ENCODE data around the gene MGMT.

Gene MGMT

DNA sequence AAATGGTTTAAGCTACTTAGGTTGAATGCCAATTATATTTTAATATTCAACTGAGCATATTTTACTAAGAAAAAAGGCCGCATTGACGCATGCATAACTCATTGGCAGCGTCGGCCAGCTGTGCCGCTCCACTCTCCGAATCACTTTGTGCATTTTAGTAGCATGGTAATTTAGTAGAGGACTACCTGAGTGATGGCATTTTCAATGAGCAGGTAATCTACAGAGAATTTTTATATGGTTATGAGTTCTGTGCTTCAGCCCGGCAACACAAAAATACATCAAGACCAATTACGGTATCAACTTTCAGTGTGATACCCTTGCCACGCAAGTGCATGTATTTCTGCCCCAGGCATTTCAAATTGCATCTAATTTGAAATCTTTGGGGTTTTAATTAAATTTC lies 249.8 kb downstream of the MGMT start:
- ATAC-seq (replicated peaks; ENCODE audit: extremely low read depth, poor library complexity, severe bottlenecking) (no peak), DNase-seq (ENCODE audit: low spot score in 2 of 2) (no peak)
- H3K27me3 Mint-ChIP-seq, result no peaks in the 10 kb centered on the region
- H3K27ac Mint-ChIP-seq (ENCODE audit: low read depth), result no peak overlapping the region
- H3K36me3 Mint-ChIP-seq (ENCODE audit: insufficient read depth), result no peaks in the 10 kb centered on the region
- no peak overlapping the region for H3K4me3 Mint-ChIP-seq
- peaks cover 4% of the 10 kb centered on the region for H3K9me3 Mint-ChIP-seq
- no peaks in the 10 kb centered on the region for H3K4me1 Mint-ChIP-seq

DNA sequence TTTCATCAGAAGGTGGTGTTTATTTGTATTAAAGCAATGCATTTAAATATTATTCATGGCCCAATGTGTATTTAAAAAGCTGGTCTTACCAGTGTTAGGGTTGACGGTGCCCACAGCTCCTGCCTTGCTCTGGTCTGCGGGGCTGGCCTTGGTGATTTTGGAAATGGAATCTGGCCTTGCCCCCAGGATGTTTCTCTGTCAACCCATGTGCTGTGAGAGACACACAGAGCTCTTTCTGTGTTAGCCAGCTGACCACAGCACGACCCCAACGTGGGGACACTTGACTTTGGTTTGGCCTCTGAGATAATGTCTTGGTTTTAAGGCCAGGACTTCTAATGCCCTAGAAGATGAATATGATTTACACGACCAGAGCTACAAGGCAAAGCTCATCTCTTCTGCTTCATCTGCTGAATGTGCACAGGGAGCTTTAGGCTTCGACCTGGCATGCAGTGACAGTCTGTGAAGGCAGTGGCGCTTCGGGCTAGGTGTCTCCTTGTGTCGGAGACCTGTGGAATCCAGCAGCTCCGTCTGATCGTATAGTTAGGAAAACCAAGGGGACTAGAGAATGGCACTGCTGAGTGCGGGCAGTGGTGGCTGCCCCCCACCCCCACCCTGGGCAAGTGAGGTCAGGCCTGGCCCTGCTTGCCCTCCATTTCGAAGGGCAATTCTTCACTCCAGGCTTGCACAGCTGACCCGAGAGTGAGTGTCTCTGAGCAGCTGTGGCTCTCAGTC lies 250.9 kb downstream of the MGMT start:
- no peak overlapping the region for H3K27ac Mint-ChIP-seq (ENCODE audit: low read depth)
- no peak for ATAC-seq (replicated peaks; ENCODE audit: extremely low read depth, poor library complexity, severe bottlenecking)
- no peak for DNase-seq (ENCODE audit: low spot score in 2 of 2)
- no peaks in the 10 kb centered on the region for H3K36me3 Mint-ChIP-seq (ENCODE audit: insufficient read depth)
- no peaks in the 10 kb centered on the region for H3K4me1 Mint-ChIP-seq
- no peak overlapping the region for H3K4me3 Mint-ChIP-seq
- peaks cover 4% of the 10 kb centered on the region for H3K9me3 Mint-ChIP-seq
- H3K27me3 Mint-ChIP-seq, result no peaks in the 10 kb centered on the region

DNA sequence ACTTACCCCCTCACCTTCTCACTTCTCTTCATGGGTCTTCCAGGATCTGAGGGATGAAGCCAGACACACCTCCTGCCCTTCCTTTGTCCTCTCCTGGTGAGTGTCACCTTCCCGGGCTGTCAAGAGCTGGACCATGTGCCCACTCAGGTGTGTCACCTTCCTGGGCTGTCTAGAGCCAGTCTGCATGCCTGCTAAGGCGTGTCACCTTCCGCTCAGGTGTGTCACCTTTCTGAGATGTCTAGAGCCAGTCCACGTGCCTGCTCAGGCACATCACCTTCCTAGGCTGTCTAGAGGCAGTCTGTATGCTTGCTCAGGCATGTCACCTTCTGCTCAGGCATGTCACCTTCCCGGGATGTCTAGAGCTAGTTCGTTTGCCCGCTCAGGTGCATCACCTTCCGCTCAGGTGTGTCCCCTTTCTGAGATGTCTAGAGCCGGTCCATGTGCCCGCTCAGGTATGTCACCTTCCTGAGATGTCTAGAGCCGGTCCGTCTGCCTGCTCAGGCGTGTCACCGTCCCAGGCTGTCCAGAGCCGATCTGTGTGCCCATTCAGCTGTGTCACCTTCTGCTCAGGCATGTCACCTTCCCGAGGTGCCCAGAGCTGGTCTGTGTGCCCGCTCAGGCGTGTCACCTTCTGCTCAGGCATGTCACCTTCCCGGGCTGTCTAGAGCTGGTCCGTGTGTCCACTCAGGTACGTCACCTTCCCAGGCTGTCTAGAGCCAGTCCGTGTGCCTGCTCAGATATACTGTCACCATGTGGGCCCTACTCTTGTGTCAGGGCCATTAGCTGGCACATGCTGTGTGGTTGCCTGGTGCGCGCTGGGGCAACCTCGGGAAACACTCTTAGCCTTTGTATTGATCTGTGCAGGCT lies 251.7 kb downstream of the MGMT start:
- peaks cover 4% of the 10 kb centered on the region for H3K9me3 Mint-ChIP-seq
- peak in 1 of 2 donors; percentile 3 for DNase-seq (ENCODE audit: low spot score in 2 of 2)
- H3K27me3 Mint-ChIP-seq, result no peaks in the 10 kb centered on the region
- no peak overlapping the region for H3K4me3 Mint-ChIP-seq
- no peak overlapping the region for H3K27ac Mint-ChIP-seq (ENCODE audit: low read depth)
- H3K36me3 Mint-ChIP-seq (ENCODE audit: insufficient read depth), result no peaks in the 10 kb centered on the region
- ATAC-seq (replicated peaks; ENCODE audit: extremely low read depth, poor library complexity, severe bottlenecking), result no peak
- H3K4me1 Mint-ChIP-seq, result no peaks in the 10 kb centered on the region

DNA sequence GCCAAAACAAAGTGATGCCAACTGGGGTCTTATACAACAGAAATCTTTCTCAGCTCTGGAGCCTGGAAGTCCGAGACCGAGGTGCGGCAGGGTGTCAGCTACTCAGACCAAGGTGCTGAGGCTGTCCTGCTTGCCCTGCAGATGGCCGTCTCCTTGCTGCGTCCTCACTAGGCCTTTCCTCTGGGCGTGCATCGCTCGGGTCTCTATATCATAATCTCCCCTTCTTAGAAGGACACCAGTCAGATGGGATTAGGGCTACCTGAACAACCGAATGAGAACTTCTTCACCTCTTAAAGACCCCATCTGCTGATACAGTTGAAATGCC lies 252.3 kb downstream of the MGMT start:
- DNase-seq (ENCODE audit: low spot score in 2 of 2) (no peak), ATAC-seq (replicated peaks; ENCODE audit: extremely low read depth, poor library complexity, severe bottlenecking) (no peak)
- Mint-ChIP-seq H3K27me3 (no peaks in the 10 kb centered on the region), H3K4me1 (no peaks in the 10 kb centered on the region), H3K36me3 (ENCODE audit: insufficient read depth) (no peaks in the 10 kb centered on the region), H3K9me3 (peaks cover 4% of the 10 kb centered on the region), H3K4me3 (no peak overlapping the region), H3K27ac (ENCODE audit: low read depth) (no peak overlapping the region)

DNA sequence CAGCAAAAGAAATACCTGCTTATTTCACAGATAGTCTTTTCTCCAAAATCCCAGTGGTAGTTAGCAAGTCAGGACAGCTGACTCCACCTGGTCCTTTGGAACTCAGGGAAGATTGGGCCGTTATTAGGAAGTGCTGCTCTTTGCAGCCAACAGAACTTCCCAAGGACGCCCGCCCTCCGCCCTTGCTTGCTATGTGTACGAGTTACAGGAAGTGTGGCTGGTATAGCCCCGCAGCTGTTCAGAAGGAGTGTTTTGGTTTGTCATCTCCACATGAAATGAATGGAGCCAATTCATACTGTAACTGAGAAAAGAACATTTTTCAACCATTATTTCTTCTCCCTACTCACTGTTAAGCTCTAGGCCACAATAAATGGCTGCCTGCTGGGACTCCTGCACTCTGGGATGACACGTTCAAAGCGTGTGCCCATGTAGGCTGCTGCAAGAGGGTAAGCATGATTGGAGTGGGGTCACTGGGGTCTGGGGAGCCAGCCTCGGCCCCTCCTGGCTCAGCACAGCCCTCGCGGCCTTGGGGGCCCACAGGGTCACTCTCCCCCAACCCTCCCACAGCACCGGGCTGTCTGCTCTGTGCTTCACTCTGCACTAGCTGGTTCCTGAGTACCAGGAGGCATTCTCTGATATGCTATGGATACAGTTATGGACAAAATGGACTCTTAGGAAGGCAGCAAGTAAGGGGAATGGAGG lies 253.0 kb downstream of the MGMT start:
- Mint-ChIP-seq H3K27ac (ENCODE audit: low read depth) (no peak overlapping the region), H3K4me1 (no peaks in the 10 kb centered on the region), H3K4me3 (no peak overlapping the region), H3K27me3 (no peaks in the 10 kb centered on the region), H3K9me3 (peaks cover 4% of the 10 kb centered on the region), H3K36me3 (ENCODE audit: insufficient read depth) (no peaks in the 10 kb centered on the region)
- ATAC-seq (replicated peaks; ENCODE audit: extremely low read depth, poor library complexity, severe bottlenecking), result no peak
- no peak for DNase-seq (ENCODE audit: low spot score in 2 of 2)

DNA sequence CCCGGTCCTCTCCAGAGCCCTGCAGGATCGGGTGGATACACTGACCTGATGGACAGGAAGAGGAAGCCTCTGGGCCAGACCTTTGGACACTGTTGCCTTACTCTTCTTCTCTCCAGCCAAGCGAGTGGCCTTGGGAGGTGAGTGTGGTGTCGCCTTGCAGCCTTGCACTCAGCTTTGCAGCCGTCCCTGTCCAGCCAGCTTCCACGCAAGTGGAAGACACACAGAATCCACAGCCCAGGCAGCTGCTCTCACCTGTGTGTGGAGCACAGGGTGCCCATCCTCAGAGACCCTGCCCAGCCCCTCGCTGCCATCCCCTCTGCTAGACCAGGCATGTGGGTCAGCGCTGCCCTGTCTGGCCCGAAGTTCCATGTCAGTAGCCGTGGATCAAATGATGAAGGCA lies 258.0 kb downstream of the MGMT start:
- Mint-ChIP-seq H3K4me1 (no peaks in the 10 kb centered on the region), H3K36me3 (ENCODE audit: insufficient read depth) (peaks cover 2% of the 10 kb centered on the region), H3K9me3 (no peaks in the 10 kb centered on the region), H3K27me3 (no peaks in the 10 kb centered on the region), H3K4me3 (no peak overlapping the region), H3K27ac (ENCODE audit: low read depth) (no peak overlapping the region)
- no peak for ATAC-seq (replicated peaks; ENCODE audit: extremely low read depth, poor library complexity, severe bottlenecking)
- DNase-seq (ENCODE audit: low spot score in 2 of 2), result no peak

DNA sequence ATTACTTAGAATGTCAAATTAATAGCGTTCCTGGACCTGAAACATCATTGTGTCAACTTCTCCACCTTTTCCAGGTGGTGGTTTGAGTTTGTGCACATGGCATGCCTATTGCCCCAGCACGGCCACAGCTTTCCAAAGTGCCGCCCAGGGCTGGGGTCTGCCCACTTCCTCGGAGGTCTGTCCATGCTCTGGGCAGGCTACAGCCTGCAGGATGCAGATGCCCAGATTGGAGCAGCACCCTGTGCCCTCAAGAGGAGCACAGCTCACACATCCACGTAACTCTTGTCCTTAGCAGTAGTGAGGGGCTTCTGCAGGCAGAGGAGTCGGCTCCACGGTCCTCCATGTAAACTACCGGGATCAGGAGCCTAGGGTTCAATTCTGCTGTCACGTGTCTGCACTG lies 258.4 kb downstream of the MGMT start:
- Mint-ChIP-seq H3K36me3 (ENCODE audit: insufficient read depth) (peaks cover 2% of the 10 kb centered on the region), H3K4me3 (no peak overlapping the region), H3K27me3 (no peaks in the 10 kb centered on the region), H3K4me1 (no peaks in the 10 kb centered on the region), H3K9me3 (no peaks in the 10 kb centered on the region), H3K27ac (ENCODE audit: low read depth) (no peak overlapping the region)
- no peak for ATAC-seq (replicated peaks; ENCODE audit: extremely low read depth, poor library complexity, severe bottlenecking)
- no peak for DNase-seq (ENCODE audit: low spot score in 2 of 2)

DNA sequence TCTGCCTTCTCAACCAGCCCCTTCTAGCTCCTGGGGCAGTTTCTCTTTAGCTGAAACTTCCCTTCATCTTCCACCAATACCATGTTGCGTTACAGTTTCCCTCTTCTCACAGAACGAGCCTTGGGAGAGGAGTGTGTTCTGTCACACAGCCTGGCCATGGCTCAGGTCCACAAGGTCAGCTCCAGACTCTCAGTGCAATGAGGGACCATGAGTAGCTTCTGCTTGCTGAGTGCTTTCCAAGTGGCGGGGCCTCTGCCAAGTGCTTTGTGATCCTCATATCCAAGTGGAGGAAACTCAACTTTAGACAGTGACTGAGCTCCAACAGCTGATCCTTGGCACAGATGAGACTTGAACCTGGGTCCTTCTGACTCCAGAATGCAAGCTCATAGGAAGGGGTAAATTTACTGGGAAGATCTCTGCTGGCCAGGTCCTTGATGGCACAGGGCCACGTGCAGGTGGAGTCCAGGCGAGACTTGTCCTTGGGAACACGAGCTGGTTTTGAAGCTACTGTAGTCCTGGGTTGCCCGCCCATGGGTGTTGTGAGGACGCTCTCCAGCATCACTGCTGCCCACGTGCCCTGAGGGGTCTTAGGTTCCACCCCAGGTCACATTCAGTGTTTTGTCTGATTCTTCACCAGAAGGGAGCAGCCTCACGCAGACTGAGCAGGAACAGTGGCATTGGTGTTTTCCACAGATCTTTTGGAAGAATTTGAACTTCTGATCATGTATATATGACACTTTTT lies 259.0 kb downstream of the MGMT start:
- ATAC-seq (replicated peaks; ENCODE audit: extremely low read depth, poor library complexity, severe bottlenecking) (no peak), DNase-seq (ENCODE audit: low spot score in 2 of 2) (no peak)
- H3K27ac Mint-ChIP-seq (ENCODE audit: low read depth), result no peak overlapping the region
- H3K27me3 Mint-ChIP-seq, result no peaks in the 10 kb centered on the region
- H3K36me3 Mint-ChIP-seq (ENCODE audit: insufficient read depth), result peaks cover 2% of the 10 kb centered on the region
- H3K4me1 Mint-ChIP-seq, result no peaks in the 10 kb centered on the region
- H3K9me3 Mint-ChIP-seq, result no peaks in the 10 kb centered on the region
- no peak overlapping the region for H3K4me3 Mint-ChIP-seq

DNA sequence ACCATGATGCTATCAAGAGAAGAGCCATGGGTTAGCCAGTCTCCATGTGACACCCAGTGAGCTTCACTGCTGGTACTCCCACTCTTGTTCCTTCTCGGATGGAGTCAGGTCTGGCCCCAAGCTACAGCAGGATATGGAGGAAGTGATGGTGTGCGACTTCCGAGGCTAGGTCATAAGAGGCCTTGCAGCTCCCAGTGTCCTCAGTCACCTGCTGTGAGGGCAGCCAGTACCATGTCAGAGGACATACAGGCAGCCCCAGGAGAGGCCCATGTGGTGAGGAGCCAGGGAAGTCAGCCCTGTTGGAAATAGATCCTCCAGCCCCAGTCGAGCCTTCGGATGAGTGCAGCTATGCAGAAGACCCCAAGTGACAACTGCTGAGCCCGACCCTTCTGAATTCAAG lies 260.0 kb downstream of the MGMT start:
- Mint-ChIP-seq H3K36me3 (ENCODE audit: insufficient read depth) (peaks cover 2% of the 10 kb centered on the region), H3K27me3 (no peaks in the 10 kb centered on the region), H3K27ac (ENCODE audit: low read depth) (no peak overlapping the region), H3K4me3 (no peak overlapping the region), H3K4me1 (no peaks in the 10 kb centered on the region), H3K9me3 (no peaks in the 10 kb centered on the region)
- ATAC-seq (replicated peaks; ENCODE audit: extremely low read depth, poor library complexity, severe bottlenecking), result no peak
- no peak for DNase-seq (ENCODE audit: low spot score in 2 of 2)

DNA sequence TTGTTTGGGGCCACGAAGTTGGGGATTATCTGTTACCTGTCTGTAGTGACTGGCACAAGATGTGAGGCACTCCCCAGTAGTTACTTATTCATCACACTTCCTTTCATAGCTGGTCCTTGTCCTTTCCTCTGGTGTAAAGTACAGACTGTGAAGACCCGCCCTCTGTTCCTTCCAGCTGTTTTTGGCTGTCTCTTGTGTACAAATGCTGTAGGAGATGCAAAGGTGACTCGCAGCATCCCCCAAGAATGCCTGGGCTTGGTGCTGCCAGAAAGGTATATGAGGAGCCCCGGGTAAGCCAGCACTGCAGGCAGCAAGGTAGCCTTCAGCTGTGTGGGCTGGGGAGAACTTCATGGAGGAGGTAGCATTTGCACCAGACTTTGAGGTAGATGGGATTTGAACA lies 260.5 kb downstream of the MGMT start:
- no peak overlapping the region for H3K4me3 Mint-ChIP-seq
- peaks cover 2% of the 10 kb centered on the region for H3K36me3 Mint-ChIP-seq (ENCODE audit: insufficient read depth)
- no peaks in the 10 kb centered on the region for H3K4me1 Mint-ChIP-seq
- ATAC-seq (replicated peaks; ENCODE audit: extremely low read depth, poor library complexity, severe bottlenecking), result no peak
- H3K9me3 Mint-ChIP-seq, result no peaks in the 10 kb centered on the region
- H3K27ac Mint-ChIP-seq (ENCODE audit: low read depth), result no peak overlapping the region
- H3K27me3 Mint-ChIP-seq, result no peaks in the 10 kb centered on the region
- no peak for DNase-seq (ENCODE audit: low spot score in 2 of 2)

DNA sequence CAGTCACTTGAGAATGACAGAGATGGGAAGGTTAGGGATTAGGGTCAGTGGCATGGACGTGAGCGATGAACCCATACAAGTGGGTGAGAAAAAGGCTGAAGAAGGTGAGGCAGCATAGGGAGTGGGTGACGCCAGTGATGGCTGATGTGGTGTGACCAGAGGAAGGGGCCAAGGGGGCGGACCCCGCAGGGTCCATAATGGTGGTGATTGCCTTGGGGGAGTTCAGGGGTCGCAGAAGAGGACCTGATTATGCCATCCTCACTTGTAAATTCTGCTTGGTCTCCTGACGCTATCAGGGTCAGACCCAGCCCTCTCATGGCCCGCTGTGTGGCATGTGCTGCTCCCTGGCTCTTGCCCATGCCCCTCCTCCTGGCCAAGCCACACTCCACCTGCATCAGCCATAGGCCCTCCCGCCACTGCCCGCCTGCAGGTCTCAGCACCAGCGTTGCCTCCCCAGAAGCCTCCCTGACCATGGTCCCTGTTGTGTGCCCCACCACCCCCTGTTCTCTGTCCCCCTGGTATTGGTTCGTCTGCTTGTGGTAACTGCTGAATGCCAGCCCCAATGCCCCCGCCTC lies 261.3 kb downstream of the MGMT start:
- no peaks in the 10 kb centered on the region for H3K9me3 Mint-ChIP-seq
- DNase-seq (ENCODE audit: low spot score in 2 of 2) (no peak), ATAC-seq (replicated peaks; ENCODE audit: extremely low read depth, poor library complexity, severe bottlenecking) (no peak)
- H3K36me3 Mint-ChIP-seq (ENCODE audit: insufficient read depth), result peaks cover 2% of the 10 kb centered on the region
- H3K27me3 Mint-ChIP-seq, result no peaks in the 10 kb centered on the region
- no peaks in the 10 kb centered on the region for H3K4me1 Mint-ChIP-seq
- H3K4me3 Mint-ChIP-seq, result no peak overlapping the region
- no peak overlapping the region for H3K27ac Mint-ChIP-seq (ENCODE audit: low read depth)
